ENCODE data around the gene IFNW1.
"Not testable (repeated sequence)": the region's sequence is repeated elsewhere in the genome, so short reads cannot be mapped to it uniquely, and the experiment has no call there.

IFNW1 gene

DNA sequence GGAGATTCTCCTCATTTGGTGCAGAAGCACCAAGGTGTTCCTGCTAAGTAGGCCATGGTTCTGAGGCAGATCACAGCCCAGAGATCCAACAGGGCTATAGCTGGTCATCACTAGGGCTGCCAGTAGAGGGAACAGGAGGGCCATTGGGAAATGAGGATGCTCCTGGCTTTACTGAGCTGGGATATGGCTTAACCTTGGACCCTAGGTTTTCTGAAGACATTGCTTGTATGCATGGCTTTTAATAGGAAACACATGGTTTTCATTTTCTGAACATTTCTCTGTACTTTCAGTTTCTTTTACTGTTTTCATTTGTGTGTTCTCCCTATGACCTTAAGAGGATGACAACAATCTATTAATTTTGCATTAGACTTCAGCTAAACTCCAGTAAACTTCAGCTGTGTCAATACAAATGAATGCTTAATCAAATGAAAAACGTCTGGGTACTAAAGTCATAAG is at the start of gene IFNW1:
Gene IFNW1, minus strand, starts transcription at position 406 of the 456 bp plus-strand sequence. Its CDS starts 262 bp downstream, at position 144.
- DNase-seq, result no peak

DNA sequence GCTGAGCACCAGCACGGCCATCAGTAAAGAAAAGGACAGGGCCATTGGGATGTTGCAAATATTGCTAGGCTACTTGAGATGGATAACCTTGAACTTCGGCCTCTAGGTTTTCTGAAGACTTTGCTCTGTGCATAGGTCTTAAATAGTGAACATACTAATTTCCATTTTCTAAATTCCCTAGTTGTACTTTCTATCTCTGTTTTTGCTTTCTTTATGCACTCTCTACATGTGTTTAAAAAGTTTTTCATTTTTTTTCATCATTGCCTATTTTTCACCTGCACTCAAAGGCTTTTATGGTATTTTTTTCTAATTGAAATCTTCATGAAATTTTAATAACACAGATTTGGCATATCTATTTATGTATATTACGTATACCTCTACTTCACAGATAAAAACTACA is 45.9 kb upstream of the IFNW1 start, which contains the start of gene IFNA4:
Gene IFNA4, minus strand, starts transcription at position 101 of the 400 bp plus-strand sequence. Its CDS starts 56 bp downstream, at position 45.
- DNase-seq, result not testable (repeated sequence)

DNA sequence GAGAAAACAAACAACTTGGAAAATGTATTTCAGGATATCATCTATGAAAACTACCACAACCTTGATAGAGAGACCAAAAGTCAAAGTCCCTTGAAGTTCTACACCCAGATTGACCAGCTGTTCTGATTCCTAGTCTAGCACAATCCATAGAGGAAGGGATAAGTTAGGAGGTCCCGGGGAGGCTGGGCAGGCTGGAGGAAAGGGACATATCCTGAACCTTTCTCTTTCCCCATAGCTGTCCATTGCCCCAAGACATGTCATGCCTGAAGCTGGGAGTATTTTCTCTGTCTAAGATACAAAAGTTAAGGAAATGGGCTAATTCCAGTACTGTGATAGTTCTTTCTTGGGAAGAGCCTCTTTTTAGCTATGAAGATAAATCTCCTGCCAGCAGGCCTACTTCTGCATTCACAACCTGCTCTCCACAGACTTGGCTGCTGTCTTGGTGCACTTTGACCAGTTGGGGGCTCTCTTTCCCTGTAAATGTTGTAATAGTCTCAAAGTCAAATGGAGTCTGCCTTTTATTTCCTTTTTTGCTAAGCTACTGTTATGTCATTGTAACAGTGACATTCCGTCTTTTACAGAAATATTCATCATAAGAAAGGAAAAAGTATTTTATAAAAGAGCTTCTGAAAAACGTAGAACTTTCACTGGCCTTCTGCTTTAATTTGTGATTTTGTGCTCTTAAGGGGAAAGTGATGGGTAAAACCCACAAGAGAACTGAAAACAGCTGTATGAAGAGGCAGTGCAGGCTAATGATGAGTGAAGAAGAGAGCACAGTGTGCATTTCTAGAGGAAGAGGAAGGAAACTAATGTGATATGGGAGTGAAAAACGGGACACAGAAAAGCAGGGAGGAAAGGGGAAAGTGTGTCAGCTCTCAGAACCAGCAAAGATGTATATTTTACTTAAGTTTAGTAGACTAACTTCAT is 41.4 kb upstream of the IFNW1 start:
- not testable (repeated sequence) for DNase-seq

DNA sequence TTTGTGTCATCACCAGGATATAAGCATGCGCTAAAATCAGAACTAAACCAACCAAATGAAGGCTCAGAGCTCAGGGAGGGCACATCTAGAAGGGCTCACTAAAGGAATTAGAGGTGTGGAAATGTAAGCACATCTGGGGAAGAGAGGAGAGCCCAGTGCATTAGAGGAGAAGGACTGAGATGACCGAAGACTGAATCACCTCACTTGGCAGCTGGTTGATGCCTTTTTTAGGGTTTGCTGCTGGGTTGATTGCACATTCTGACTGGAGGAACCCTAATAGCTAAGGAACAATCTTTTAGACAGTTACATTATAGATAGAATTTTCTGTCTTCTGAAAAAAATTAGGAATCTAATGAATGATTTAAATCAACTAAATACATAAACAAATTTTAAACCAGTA is 33.0 kb upstream of the IFNW1 start:
- no peak for DNase-seq

DNA sequence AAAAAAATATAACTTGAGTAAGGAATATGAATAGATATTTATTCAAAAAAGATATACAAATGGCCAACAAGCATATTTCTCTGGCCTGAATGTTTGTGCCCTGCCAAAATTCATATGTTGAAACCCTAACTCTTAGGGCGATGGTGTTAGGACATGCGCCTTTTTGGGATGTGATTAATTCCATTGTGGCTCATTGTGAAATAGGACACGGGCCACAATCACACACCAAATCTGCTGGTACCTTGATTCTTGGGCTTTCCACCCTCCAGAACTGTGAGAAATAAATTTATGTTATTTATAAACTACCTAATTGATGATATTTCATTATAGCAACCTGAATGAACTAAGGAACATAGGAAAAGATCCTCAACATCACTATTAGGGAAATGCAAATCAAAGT is 30.5 kb upstream of the IFNW1 start:
- no peak for DNase-seq

DNA sequence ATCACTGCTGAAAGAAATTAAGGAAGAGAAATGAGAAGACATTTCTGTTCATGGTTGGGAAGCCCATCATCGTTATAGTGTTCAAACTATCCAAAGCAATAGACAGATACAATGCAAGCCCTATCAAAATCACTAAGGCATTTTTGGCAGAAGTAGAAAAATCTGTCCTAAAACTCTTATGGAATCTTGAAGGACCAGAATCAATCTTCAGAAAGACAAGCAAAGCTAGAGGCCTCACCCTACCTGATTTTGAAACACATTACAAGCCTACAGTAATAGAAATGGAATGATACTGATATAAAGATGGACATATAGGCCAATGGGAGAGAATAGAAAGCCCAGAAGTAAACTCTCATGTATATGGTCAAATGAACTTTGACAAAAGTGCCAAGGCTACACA is 29.7 kb upstream of the IFNW1 start:
- DNase-seq, result no peak

DNA sequence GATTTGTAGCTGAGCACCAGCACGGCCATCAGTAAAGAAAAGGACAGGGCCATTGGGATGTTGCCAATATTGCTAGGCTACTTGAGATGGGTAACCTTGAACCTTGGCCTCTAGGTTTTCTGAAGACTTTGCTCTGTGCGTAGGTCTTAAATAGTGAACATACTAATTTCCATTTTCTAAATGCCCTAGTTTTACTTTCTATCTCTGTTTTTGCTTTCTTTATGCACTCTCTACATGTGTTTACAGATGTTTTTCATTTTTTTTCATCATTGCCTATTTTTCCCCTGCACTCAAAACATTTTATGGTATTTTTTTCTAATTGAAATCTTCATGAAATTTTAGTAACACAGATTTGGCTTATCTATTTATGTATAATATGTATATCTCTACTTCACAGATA is 24.9 kb upstream of the IFNW1 start, which contains the start of gene IFNA21:
Gene IFNA21, minus strand, starts transcription at position 101 of the 400 bp plus-strand sequence. Its CDS starts 48 bp downstream, at position 53.
- DNase-seq, result not testable (repeated sequence)

DNA sequence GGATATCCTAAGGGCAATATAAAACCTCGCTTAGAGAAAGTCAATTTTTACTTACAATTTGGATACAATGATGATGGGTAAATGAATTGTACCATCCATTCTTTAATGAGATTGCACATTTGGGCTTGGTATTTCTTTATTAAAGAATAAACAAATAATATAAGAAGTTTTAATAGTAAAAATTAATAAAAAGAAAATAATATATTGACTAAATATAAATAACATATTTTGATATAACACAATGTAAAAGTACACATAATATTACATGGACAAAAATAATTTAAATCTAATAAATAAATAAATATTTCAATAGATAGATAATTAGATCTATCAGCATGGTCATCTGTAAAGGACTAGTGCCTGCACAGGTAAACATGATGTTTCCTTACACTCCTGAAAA is 23.9 kb upstream of the IFNW1 start:
- no peak for DNase-seq

DNA sequence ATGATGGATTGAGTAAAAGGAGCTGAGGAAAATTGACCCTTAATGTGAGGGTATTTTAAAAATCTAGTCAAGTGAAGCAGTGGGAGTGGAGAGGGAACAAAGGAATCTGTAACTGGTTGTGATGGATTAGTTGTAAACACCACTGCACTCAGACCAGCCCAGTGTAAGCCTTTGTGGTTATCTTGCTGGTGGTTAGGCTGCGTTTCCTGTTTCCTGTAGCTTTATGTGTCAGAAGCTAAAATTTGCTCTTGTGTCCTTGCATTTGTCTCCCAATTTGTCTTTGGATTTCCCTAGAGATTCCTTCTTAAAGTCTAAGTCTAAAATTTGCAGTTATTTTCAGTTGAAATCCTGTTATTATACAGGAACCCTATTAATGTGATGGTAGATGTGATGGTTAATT is 18.5 kb upstream of the IFNW1 start:
- no peak for DNase-seq

DNA sequence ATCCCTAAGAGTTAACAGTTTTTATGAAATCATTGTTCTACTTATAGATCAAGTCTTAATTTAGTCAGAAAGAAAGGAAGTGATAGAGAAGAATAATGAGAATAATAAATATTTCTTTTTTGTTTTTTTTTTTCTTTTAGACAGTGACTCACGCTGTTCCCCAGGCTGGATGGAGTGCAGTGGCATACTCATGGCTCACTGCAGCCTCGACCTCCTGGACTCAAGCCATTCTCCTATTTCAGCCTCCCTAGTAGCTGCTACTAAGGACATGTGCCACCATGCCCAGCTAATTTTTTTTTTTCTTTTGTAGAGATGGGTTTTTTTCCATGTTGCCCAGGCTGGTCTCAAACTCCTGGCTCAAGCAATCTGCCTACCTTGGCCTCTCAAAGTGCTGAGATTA is 13.9 kb upstream of the IFNW1 start:
- DNase-seq, result no peak

DNA sequence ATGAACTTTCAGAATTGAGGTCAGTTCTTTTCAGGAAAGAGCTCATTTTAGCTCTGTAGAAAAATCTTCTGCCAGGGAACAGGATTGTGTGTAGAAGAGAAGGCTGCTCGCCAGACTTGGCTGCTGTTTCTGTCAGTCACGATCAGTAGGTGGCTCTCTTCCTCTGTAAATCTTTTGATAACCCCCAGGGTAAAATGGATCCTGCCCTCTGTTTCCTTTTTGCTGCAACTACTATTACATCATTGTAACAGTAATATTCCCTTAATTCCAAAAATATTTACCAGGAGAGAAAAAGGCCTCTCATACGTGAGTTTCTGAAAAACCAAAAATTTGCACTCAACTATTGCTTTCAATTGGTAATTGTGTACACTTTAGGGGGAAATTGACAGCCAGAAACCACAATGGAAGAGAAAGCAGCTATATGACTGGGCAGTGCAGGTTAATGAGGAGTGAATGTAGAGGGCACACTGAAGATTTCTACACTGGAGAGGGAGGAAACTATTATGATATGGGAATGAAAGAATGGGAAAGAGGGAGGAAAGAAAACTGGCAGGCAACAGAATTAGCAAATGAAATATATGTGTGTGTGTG is 12.5 kb upstream of the IFNW1 start:
- no peak for DNase-seq

DNA sequence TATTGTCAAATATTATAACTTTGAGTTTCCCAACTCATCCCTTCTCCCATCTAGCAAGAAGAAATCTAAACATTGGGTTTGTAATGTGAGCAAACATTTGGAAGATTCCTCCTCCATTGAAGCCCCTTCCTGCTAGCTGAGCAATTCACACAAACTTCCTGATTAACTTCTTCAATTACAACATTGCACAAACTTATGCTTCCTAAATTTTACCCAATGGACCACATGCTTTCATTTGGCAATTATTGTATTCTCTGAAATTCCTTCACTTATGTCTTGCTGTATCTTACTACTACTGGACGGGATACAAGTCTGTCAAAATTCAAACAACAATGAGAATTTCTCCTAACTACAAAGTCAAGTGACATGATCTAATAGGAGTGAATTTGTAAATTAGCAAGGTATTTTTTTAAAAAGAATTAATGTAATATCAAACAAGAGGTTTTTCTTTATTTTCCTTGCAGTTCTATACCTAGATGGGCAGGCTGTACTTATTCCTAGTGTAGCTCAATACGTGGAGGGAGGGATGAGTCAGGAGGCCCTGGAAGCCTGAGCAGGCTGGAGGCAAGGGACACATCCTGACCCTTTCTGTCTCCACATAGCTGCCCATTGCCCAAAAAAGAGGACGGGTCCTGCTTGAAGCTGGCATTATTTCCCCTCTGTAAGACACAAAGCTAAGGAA is 11.8 kb upstream of the IFNW1 start:
- no peak for DNase-seq

DNA sequence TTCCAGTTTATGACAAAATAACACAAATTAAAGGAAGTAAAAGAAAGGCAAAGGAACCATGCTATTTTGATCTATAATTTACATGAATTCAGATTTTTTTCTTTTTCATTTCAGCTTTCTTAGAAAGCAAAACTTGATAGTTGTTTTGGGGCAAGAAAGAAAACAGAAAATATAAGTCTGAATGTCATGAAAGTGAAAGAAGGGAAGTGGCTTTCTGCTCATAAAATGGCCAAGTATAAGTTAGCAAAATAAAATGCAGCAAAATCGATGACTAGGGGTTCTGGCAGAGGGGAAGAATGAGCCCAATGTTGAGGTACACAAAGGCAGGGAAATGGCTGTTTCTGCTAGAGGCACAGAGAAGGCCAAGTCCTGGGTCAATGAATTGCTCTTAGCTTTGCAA is 3.0 kb upstream of the IFNW1 start:
- no peak for DNase-seq

DNA sequence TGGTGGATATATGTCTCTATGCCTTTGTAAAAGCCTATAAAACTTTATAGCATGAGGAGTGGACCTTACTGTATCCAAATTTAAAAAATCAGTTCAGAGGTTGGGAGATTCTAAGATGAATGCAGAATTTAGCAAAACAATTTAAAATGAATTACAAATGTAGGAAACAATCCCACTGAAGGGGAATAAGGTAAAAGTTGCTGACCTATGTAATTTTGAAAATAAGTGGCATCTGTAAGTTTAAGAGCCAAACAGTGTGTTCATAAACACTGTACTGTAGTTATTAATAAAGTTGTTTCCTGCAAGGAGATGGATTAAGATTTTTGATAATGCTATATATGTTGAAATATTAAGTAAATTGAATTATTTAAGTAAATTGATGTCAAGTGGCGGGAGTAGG is 4.6 kb downstream of the IFNW1 start:
- DNase-seq, result no peak

DNA sequence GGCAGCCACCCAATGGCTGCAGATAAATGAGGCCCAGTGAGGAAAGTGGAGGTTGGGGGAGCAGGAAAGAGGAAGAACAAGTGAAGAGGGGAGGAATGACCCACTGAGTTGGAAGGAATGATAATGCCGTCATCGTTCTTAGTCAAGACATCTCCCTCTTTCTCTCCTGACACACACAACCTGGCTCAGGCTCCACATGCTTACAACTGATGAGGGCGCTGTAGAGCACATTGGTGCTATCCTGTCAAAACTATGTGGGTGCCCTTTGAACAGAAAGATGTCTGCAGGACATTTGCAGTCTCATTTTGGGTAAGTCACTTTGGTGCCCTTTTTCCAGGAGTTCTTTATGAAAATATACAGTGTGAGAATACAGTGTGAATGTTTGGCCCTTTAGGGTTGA is 5.9 kb downstream of the IFNW1 start:
- DNase-seq, result no peak

DNA sequence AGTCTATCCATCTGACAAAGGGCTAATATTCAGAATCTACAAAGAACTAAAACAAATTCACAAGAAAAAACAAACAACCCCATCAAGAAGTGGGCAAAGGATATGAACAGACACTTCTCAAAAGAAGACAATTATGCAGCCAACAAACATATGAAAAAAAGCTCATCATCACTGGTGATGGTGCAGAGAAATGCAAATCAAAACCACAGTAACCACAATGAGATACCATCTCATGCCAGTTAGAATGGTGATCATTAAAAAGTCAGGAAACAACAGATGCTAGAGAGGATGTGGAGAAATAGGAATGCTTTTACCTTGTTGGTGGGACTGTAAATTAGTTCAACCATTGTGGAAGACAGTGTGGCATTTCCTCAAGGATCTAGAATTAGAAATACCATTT is 13.4 kb downstream of the IFNW1 start:
- DNase-seq, result not testable (repeated sequence)

DNA sequence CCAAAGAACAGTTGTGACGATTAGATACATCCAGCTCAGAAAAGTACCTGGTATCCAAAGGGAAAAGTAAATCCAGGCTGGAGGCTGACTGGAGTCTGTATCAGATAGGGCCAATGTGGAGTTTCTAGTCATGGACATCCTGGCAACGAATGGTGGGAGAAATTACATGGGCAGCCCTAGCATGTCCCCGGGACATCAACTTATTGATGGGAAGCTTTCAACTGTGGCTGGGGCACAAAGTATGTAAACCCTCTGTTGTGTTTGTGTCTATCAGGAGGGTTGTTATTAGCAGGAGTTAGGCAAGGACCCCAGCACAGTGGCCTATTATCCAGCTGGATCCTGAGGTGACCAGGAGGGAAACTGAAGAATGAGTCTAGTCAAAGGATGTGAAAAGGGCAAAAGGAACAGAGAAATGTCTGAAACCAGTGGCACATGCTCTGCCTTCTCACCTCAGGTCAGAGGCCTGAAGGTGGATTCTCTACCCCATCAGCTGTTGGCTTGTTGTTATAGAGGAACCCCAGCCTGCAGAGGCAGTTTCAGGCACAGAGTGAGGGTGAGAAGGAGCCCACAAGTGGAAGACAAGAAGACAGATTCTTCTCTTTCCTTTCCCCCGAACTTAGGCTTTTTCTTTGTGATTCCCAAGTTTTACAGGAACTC is 19.9 kb downstream of the IFNW1 start:
- no peak for DNase-seq

DNA sequence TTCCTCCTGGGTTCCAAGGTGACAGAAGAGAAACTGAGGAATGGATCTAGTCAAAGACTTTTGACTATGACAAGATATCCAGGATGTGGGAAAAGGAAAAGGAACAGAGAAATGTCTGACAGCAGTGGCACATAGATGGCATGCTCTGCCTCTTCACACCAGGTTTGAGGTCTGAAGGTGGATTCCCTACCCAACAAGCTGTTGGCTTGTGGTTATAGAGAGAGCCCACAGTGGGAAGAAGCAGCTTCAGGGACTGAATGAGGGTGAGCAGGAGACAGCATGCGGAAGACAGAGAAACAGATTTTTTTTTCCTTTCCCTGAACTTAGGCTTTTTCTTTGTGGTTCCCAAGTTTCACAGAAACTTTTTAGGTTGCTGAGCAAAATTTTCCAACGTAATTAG is 20.6 kb downstream of the IFNW1 start:
- DNase-seq, result no peak

DNA sequence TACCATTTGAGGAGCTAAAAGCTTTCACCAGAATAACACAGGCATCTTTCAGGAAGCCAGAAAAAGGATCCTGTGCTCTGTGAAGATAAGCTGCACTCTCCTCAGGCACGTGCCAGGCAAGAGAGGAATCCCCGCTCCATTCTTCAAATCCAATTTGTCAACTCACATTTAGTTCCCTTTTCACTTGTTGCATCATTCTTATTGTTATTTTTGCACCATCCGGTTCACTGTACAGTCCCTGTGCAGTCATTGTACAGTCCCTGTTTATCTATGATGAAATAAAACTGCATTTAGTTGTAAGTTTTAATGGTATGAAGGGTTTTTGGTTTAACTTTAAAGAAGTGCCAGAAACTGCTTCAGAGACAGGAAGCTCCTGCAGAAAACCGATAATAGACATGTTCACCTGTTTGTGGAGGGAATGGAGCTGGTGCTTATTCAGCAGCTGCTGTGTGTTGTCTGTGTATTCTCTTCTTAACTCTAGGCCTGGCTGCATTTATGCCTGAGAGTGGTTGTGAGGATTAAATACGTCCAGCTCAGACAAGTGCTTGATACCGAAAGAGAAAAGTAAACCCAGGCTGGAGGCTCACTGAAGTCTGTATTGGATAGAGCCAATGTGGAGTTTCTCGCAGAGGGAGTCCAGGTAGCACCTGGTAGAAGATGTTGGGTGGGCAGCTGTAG is 22.4 kb downstream of the IFNW1 start:
- DNase-seq, result no peak

DNA sequence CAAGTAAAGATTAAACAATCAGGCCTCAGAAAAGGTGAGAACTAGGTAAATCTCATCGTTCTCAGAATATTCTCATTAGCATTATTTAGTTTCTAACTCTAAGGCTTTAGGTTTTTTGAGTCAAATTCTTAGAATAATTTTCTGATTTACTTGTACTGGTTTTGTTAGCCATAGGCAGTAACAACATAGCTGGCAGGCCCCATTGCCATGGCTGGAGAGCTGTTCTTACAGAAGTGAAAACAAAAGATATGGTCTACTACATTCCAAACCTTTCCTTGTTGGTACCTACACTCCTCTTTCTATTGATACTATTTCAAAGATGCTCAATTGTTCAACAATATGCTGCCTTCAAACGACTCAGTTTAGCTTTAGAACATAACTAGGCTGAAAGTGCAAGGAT is 27.3 kb downstream of the IFNW1 start:
- no peak for DNase-seq

DNA sequence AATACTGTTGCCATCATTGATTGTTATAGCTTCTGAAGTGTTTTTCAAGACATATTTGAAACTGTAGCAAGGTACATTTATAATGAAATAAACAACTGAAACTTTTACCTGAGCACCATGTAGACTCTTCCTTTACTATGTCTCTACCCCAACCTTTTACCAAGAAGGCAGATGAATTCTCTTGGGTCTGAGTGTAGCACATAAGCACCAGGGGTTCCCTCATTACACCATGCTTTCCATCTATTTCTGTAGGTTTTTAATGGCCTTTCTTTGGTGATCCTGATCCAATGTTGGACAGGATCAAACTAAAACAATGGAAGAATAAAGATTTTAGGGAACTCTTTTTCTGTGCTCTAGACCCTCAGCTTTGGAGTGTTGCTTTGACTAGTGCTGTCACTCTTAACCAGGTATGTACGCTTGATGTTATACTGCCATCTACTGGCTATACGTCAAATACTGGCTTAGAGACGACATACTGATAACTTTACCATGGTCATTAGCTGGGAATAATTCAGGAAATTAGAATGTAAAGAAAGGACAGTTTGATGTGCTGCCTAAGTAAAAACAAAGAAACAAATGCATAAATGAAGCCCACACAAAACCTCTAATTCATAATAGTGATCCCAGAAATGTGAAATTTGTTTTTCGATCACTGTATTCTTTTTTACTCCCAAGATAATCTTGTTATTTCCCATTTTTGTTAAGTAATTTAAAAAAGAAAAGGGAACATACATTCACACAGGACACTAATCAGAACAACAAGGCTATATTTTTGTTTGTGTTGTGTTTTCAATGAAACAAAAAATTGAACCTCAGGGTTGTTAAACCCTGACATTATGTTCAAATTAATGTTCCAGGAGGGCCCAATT is 30.7 kb downstream of the IFNW1 start:
- DNase-seq, result no peak
